K562 (cell line): ENCODE measurements around the gene A1BG. TPM values are rescaled to one million over a fixed set of nuclear protein-coding genes. Genes with fewer than 3 reads are reported as not detected.
A peak's percentile ranks its signal among the peaks of the same experiment; 100 is the strongest.

ENCODE experiments used
- ATAC-seq: fragments of 200-7000 bp; cut with Tn5 transposase; 3 replicates; pipeline ENCODE4 v1.9.1; 2020; ENCODE audit warnings: moderate library complexity
- BruUV-seq: library from RNA; stranded (reverse); fragments of 400-500 nt; replicated peaks from 2 replicates; lab custom pipeline; 2021; lab: Mats Ljungman, UMichigan
- CTCF ChIA-PET: fragments of 300-600 bp; formaldehyde crosslinking; extraction: SDS; loops from one replicate; lab custom pipeline; 2021; ENCODE audit warnings: low intra/inter-chr PET ratio; lab: Yijun Ruan, JAX
- POLR2A ChIA-PET: fragments of 300-600, 350-650 bp; sonication (Branson Sonifier 250); formaldehyde crosslinking; extraction: SDS; loops from one replicate; lab custom pipeline; 2021; ENCODE audit warnings: antibody characterized with exemption, inconsistent platforms; lab: Yijun Ruan, JAX
- DNase-seq, 4 experiments: peaks; one replicate each; pipeline versions ENCODE4 v3.0.0 to v3.0.0-alpha.2; 2011 to 2018; ENCODE audit warnings: low spot score in 3 of 4, mixed read lengths in 3 of 4; ENCODE audit errors: extremely low read depth in 1 of 4
- FAIRE-seq: peaks from 2 replicates; lab custom pipeline; 2011; peaks lifted over from hg19 to GRCh38; lab: Jason Lieb, UNC
- H2AFZ ChIP-seq: 2 replicates; pipeline ENCODE4 v1.6.0; 2011; ENCODE audit warnings: low read depth, low read length, control low read depth, inconsistent platforms
- H3K27ac ChIP-seq: fragments of 200-600 bp; 3 replicates; pipeline ENCODE4 v1.8.0; 2011; ENCODE audit warnings: low read depth, mild to moderate bottlenecking, control low read depth, inconsistent platforms, low read length, moderate library complexity, mixed read lengths; ENCODE audit errors: extremely low read depth
- H3K27me3 ChIP-seq, 2 experiments: fragments of 300-600 bp in 1 of 2; 2 replicates in 1 of 2; 3 replicates in 1 of 2; pipeline versions ENCODE4 v1.6.0 to v1.8.0; 2011; ENCODE audit warnings: inconsistent platforms in 2 of 2, low read length in 2 of 2, mild to moderate bottlenecking in 1 of 2, mixed read lengths in 1 of 2, moderate library complexity in 1 of 2; ENCODE audit not compliant: control insufficient read depth in 2 of 2, insufficient read depth in 2 of 2
- H3K36me3 ChIP-seq: fragments of 300-600 bp; 3 replicates; pipeline ENCODE4 v1.8.0; 2011; ENCODE audit warnings: mild to moderate bottlenecking, low read length, inconsistent platforms; ENCODE audit not compliant: control insufficient read depth, insufficient read depth
- H3K4me1 ChIP-seq, 2 experiments: fragments of 200-600 bp in 1 of 2; replicated peaks in 1 of 2; 2 replicates in 1 of 2; 3 replicates in 1 of 2; pipeline versions ENCODE4 v1.5.1 to v1.8.0; 2011; ENCODE audit warnings: inconsistent platforms in 2 of 2, low read length in 2 of 2, mild to moderate bottlenecking in 1 of 2, mixed read lengths in 1 of 2, moderate library complexity in 1 of 2; ENCODE audit not compliant: control insufficient read depth in 2 of 2, insufficient read depth in 2 of 2
- H3K4me2 ChIP-seq: 2 replicates; pipeline ENCODE4 v1.6.1; 2011; ENCODE audit warnings: low read length, control low read depth, inconsistent platforms, mixed read lengths; ENCODE audit not compliant: insufficient read depth
- H3K4me3 ChIP-seq: fragments of 200-600 bp; sonication (generic), shearing (Covaris generic); 2 replicates; pipeline ENCODE4 v1.5.1; 2016; ENCODE audit warnings: control low read depth, inconsistent platforms
- H3K79me2 ChIP-seq: fragments of 200-600 bp; 3 replicates; pipeline ENCODE4 v1.8.0; 2011; ENCODE audit warnings: low read length, inconsistent platforms; ENCODE audit not compliant: control insufficient read depth, insufficient read depth
- H3K9ac ChIP-seq, 2 experiments: 2 replicates each; pipeline versions ENCODE4 v1.6.0 to v1.6.1; 2011; ENCODE audit warnings: low read depth in 2 of 2, low read length in 2 of 2, control low read depth in 1 of 2, inconsistent platforms in 1 of 2, mild to moderate bottlenecking in 1 of 2, mixed read lengths in 1 of 2; ENCODE audit not compliant: insufficient read depth in 1 of 2
- H3K9me1 ChIP-seq: one replicate; pipeline ENCODE4 v1.6.0; 2011; ENCODE audit warnings: inconsistent platforms, mild to moderate bottlenecking, low read length, moderate library complexity; ENCODE audit not compliant: control insufficient read depth, insufficient read depth
- H3K9me3 ChIP-seq: replicated peaks from 2 replicates; pipeline ENCODE4 v1.5.1; 2011; ENCODE audit warnings: low read depth, low read length, inconsistent platforms; ENCODE audit not compliant: control insufficient read depth, insufficient read depth
- H4K20me1 ChIP-seq: replicated peaks from 2 replicates; pipeline ENCODE4 v1.6.1; 2011; ENCODE audit warnings: low read length, inconsistent platforms, mixed read lengths; ENCODE audit not compliant: control insufficient read depth, insufficient read depth
- BCOR ChIP-seq: fragments of 450-650 bp; IDR thresholded peaks from 2 replicates; pipeline ENCODE4 v1.6.1; 2016
- NR2C2 ChIP-seq, 2 experiments: fragments of 200-800 bp in 1 of 2; sonication (Bioruptor generic) in 1 of 2; sonication (generic) in 1 of 2; formaldehyde crosslinking in 1 of 2; IDR thresholded peaks; 2 replicates each; pipeline versions ENCODE4 v1.6.1 to v1.8.0; 2016 to 2022; ENCODE audit warnings: mild to moderate bottlenecking in 1 of 2, missing compliant biosample characterization in 1 of 2, missing genetic modification characterization in 1 of 2, missing genetic modification reagents in 1 of 2
- RBFOX2 ChIP-seq: fragments of 200-400 bp; formaldehyde crosslinking; IDR thresholded peaks from 2 replicates; pipeline ENCODE4 v1.6.1; 2017; ENCODE audit warnings: low read depth, mild to moderate bottlenecking, low read length, moderate library complexity
- RBM22 ChIP-seq: fragments of 200-400 bp; formaldehyde crosslinking; IDR thresholded peaks from 2 replicates; pipeline ENCODE4 v1.6.1; 2018; ENCODE audit warnings: low read length, low read depth; ENCODE audit not compliant: poor library complexity, severe bottlenecking
- SP1 ChIP-seq: sonication (generic); formaldehyde crosslinking; IDR thresholded peaks from 2 replicates; pipeline ENCODE4 v1.8.1; 2022; ENCODE audit warnings: mild to moderate bottlenecking, missing genetic modification reagents
- SREBF2 ChIP-seq: sonication (generic); formaldehyde crosslinking; IDR thresholded peaks from 2 replicates; pipeline ENCODE4 v1.4.0; 2020; ENCODE audit warnings: mild to moderate bottlenecking, missing genetic modification reagents
- SRSF3 ChIP-seq: fragments of 200-400 bp; formaldehyde crosslinking; IDR thresholded peaks from 2 replicates; pipeline ENCODE4 v1.6.1; 2016; ENCODE audit warnings: mild to moderate bottlenecking, low read length, moderate library complexity; ENCODE audit not compliant: insufficient read depth
- ZNF707 ChIP-seq: fragments of 250-450 bp; sonication (Bioruptor Pico); conservative IDR thresholded peaks from 2 replicates; pipeline ENCODE4 v1.8.0; 2022; ENCODE audit warnings: inconsistent platforms, mild to moderate bottlenecking, moderate library complexity
- WGBS: fragments of 100-300 bp; shearing (Covaris generic); methylation state at CpG from one replicate; pipeline ENCODE4 v1.1.6; 2016; ENCODE audit warnings: low coverage, mixed read lengths; ENCODE audit not compliant: insufficient coverage; ENCODE audit errors: missing lambda C conversion rate; 5-methylcytosine and 5-hydroxymethylcytosine counted together
- in situ Hi-C: fragments of 300-500 bp; cut with MboI; formaldehyde crosslinking; loops from 4 replicates; pipeline ENCODE4 v1.15.0; 2018; ENCODE audit warnings: inconsistent platforms, mixed read lengths
- intact Hi-C: fragments of 100-400 bp; cut with micrococcal nuclease; formaldehyde crosslinking; loops from 2 replicates; pipeline ENCODE4 v1.14.2; 2022
- polyA plus RNA-seq, 8 experiments: library from polyadenylated mRNA; depleted of rRNA in 4 of 8; stranded (reverse) in 5 of 8; unstranded in 3 of 8; fragments of >200 nt; fragmentation: Nextera tagmentation in 2 of 8; fragmentation: Illumina TruSeq in 1 of 8; extraction: Ambion mirVana in 2 of 8; extraction: Trizol in 1 of 8; gene quantifications; 2 replicates each; pipeline versions ENCODE4 v1.2.1 to v1.2.3, GENCODE V29; 2011 to 2014; ENCODE audit warnings: inconsistent platforms in 1 of 8, missing spikeins in 1 of 8
- total RNA-seq, 7 experiments: library from RNA; depleted of rRNA in 6 of 7; stranded (reverse); fragments of >200 nt in 6 of 7; fragmentation: Illumina TruSeq in 2 of 7; extraction: Trizol in 2 of 7; gene quantifications; 2 replicates each; pipeline versions ENCODE4 v1.2.1 to v1.2.3, GENCODE V29; 2011 to 2021; ENCODE audit warnings: low replicate concordance in 1 of 7
- TF ChIP-seq, protein P1 (sequence below): sonication (generic); formaldehyde crosslinking; IDR thresholded peaks from 2 replicates; pipeline ENCODE4 v1.8.1; 2023; ENCODE audit warnings: mild to moderate bottlenecking, missing genetic modification reagents

A1BG gene
- total and polyA plus RNA-seq, 9 of the 15 experiments (the other 6 are each of a cell fraction or from before 2014, with no cell fraction given) = 0.10 to 19.8 (median 2.6) TPM

GRCh38 chr19:58392945-58393724 lies 39.8 kb upstream of the A1BG start (continued):
- TF ChIP-seq SRSF3 = no peak
- TF ChIP-seq, all 486 proteins: peak for 8

- H3K9me1 ChIP-seq = no peaks in the 10 kb centered on the region
- no peaks in the 10 kb centered on the region for H3K9me3 ChIP-seq
- 19% methylated on average over 3 of the region's 3 CpGs for WGBS
- H3K4me3 ChIP-seq = peak overlapping the region; percentile 92
- no TSS peak for BruUV-seq
- no peak overlapping the region for H2AFZ ChIP-seq
- ChIA-PET POLR2A (interaction anchor here (0.6 to 2.0 kb wide), 7 partner anchors 9 to 58 kb away, joined by 3 to 8 read pairs (median 4); partner anchors contain the start of gene ZNF584), CTCF (no interaction called here)
- H3K27me3 ChIP-seq = no peaks in the 10 kb centered on the region
- intact Hi-C loops = loop anchor here (5.0 kb wide), 1 partner anchor 206 kb away; the partner anchor contains the start of gene ZNF274
- H3K9ac ChIP-seq = peak overlapping the region; percentile 98 to 99
- in situ Hi-C loops = no loop called here
- H4K20me1 ChIP-seq = peaks cover 19% of the 10 kb centered on the region
- DNase-seq (no peak), ATAC-seq (no peak), FAIRE-seq (peak; percentile 23)
- H3K27ac ChIP-seq = peak overlapping the region; percentile 93; the same call in 2 of the 3 replicates
- peaks cover 25 to 38% of the 10 kb centered on the region in 2 experiments for H3K4me1 ChIP-seq
- H3K36me3 ChIP-seq = peaks cover 55% of the 10 kb centered on the region
- peak overlapping the region; percentile 100 for H3K4me2 ChIP-seq
- TF ChIP-seq SREBF2 (0 out of 2 replicates have a peak, but pooled peaks have one; percentile 9), SP1 (peak; percentile 62; the same call in 1 of the 2 replicates), NR2C2 (CRISPR knock-in tag; IDR thresholded peaks at IDR 0.05) (0 out of 2 replicates have a peak, but pooled peaks have one; percentile 27), NR2C2 (tag; IDR thresholded peaks at IDR 0.05) (no peak), BCOR (no peak), RBFOX2 (peak; percentile 10; the same call in 1 of the 2 replicates), ZNF707 (CRISPR knock-in tag) (no peak), RBM22 (peak; percentile 18)
- TF ChIP-seq, protein P1, sequence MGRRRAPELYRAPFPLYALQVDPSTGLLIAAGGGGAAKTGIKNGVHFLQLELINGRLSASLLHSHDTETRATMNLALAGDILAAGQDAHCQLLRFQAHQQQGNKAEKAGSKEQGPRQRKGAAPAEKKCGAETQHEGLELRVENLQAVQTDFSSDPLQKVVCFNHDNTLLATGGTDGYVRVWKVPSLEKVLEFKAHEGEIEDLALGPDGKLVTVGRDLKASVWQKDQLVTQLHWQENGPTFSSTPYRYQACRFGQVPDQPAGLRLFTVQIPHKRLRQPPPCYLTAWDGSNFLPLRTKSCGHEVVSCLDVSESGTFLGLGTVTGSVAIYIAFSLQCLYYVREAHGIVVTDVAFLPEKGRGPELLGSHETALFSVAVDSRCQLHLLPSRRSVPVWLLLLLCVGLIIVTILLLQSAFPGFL (CRISPR knock-in tag) = no peak
- peaks cover 77% of the 10 kb centered on the region for H3K79me2 ChIP-seq
These were observed 34.9 kb upstream of the A1BG start for GRCh38 chr19:58388175-58388526.
